GM21825 (cell line): ENCODE data around the gene HSD3B7.
A peak's percentile ranks its signal among the peaks of the same experiment; 100 is the strongest.
"Not testable (repeated sequence)": the region's sequence is repeated elsewhere in the genome, so short reads cannot be mapped to it uniquely, and the experiment has no call there.

Source experiments
- ATAC-seq: cut with Tn5 transposase; IDR thresholded peaks from one replicate; pipeline ENCODE4 v1.9.1; 2021; ENCODE audit warnings: mild to moderate bottlenecking, moderate library complexity; ENCODE audit not compliant: unreplicated experiment

HSD3B7 gene

GRCh38 chr16:30984669-30985400, at the start of gene HSD3B7:
Gene HSD3B7 (plus strand): TSS chr16:30985207. CDS start chr16:30985659, 452 bp downstream.
- no peak for ATAC-seq

DNA sequence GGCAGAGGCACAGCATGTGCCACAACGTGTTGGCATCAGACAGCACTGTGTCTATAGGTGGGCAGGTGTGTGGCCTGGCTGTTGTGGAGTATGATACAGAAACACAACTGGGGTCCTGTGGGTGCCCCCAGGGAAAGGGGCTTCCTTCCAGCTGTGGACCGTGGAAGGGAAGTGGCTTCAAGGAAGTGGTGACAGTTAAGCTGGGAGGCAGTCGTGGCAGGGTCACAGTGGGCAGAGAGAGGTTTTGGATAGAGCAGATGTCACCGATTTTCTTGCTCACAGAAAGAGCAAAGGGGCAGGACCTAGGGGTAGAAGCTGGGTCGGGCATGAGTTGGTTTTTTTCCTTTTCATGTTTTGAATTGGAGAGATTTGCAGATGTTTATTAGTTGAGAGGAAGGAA, 47.3 kb upstream of the HSD3B7 start:
- no peak for ATAC-seq

DNA sequence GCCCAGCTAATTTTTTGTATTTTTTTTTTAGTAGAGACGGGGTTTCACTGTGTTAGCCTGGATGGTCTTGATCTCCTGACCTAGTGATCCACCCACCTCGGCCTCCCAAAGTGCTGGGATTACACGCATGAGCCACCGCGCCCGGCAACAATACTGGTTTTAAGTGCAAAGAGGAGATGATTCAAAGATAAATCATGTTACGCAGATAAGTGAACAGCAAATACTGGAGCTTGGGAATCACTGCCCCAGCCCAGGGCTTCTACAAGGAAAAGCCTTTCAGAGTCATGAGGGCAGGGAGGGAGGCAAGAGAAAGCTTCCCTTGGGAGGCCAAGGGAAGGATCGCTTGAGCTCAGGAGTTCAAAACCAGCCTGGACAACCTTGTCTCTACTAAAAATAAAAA, 45.4 kb upstream of the HSD3B7 start:
- not testable (repeated sequence) for ATAC-seq

DNA sequence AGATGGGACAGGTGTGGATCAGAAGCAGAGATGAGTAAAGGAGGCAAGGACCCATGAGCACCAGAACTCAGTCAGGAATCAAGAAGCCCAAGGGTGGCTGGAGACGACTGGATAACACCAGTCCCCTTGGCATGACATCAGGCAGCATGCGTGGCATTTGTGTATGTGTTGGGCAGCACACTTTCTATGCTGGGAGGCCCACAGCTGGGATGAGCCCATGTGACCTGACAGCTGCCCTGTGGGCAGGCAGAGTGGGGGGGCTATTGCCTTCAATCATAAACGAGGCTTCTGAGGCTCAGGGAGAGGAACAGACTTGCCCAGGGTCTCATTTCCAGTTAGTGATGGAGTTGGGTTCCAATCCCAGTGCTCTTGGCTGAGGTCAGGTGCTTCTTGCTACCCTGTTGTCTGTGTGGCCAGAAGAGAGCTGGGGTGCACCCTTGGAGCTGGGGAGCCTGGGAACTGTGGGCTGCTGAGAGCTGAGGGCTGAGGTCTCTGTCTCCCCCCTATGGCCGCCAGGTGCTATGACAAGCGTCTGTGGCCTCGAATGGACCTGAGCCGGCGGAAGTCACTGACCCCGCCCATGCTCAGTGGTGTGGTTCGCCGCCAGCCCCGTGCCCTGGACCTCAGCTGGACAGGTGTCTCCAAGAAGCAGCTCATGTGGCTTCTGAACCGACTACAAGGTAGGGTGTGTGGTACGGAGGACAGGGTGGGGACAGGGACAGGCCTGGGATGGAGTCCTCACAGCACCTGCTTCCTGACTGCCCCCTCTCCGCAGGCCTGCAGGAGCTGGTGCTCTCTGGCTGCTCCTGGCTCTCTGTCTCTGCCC, 43.2 kb upstream of the HSD3B7 start:
- ATAC-seq, result peak; percentile 78

GRCh38 chr16:30942426-30942806, 42.6 kb upstream of the HSD3B7 start:
- no peak for ATAC-seq

- no peak for ATAC-seq
Measured at GRCh38 chr16:30944352-30944751, 40.7 kb upstream of the HSD3B7 start.

GRCh38 chr16:30946671-30947540, 38.1 kb upstream of the HSD3B7 start:
- ATAC-seq, result no peak

GRCh38 chr16:30947541-30947858, 37.5 kb upstream of the HSD3B7 start:
- ATAC-seq, result no peak

- ATAC-seq, result no peak
Measured at GRCh38 chr16:30947859-30948666, 36.9 kb upstream of the HSD3B7 start.

DNA sequence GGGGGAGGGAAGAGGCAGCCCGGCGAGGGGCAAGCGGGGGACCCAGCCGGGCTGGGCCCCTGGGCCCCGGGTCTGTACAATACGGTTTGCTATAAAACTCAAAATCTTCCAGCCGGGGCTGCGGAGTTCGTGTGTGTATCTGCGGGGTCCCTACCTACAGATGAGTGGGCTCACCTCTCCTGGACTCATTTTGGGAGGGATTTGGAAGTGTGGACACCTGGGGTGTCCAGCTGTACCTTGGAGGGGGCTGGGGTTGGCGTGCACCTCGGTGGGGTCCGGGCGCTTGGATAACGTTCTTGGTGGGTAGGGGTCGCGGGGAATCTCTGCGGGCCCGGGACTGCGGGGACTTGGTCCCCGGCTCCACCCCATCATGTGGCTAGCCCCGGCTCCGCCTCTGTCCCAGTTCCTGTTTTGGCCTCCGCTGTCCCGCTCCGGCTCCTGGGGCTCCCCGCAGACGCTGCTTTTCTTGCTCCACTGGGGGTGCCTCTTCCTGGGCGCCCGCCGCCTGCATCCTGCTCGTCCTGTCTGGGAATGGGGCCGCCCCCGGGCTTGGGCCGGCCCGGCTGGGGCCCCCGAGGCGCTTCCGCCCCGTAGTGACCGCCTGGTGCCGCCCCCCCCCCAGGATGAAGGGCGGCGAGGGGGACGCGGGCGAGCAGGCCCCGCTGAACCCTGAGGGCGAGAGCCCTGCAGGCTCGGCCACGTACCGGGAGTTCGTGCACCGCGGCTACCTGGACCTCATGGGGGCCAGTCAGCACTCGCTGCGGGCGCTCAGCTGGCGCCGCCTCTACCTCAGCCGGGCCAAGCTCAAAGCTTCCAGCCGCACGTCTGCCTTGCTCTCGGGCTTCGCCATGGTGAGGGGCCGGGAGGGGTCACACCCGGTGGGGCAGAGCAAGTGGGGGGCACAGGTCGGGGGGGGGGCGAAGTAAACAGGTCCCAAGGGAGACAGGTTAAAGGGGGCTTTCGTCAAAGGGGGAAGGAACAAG, 36.0 kb upstream of the HSD3B7 start, which contains the start of gene ORAI3:
Gene ORAI3, plus strand, starts transcription at position 402 of the 983 bp plus-strand sequence. Its CDS starts 222 bp downstream, at position 624.
- peak; percentile 55 for ATAC-seq

- peak; percentile 52 for ATAC-seq
Measured at GRCh38 chr16:30949650-30950515, 35.1 kb upstream of the HSD3B7 start.

DNA sequence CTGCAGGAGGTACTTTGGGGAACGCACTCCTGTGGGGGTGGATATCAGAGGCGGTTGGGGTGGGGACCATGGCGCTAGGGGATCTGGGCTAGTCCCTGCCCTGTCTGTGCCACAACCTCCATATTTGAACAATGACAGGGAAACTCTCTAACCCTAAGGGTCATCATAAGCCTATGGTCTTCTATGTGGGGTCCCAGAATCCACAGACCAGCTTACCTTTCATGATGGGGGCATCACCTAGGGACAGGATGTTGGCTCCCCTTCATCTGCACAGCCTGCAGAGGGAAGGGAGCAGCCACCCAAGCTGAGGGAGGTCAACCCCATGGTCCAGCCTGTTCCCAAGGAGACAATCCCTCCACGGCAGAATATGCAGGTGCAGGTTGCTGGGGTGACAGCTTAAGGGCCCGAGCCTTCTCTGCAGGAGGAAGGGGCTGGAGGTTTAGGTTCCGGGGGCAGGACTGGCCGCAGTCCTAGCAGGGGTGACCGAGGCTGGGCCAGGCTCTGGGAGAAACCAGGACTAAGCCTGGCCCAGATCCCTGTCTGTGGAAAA, 34.4 kb upstream of the HSD3B7 start:
- ATAC-seq, result no peak

GRCh38 chr16:30951193-30951592, 33.8 kb upstream of the HSD3B7 start:
- ATAC-seq, result no peak

DNA sequence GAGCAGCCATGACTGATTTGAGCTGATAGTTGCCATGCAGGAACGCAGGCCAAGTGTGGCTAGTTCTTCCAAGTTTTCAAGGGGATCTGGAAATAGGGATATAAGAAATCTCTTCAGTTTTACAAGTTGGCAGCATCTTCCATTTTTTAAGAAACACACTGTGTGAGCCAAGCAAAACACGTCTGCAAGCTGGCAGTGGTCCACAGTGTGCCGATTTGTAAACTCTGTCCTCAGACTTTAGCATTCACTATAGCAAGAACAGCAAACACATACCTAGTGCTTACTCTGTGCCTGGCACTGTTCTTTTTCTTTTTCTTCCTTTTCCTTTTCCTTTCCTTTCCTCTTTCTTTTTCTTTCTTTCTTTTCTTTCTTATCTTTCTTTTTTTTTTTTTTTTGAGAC, 33.3 kb upstream of the HSD3B7 start:
- no peak for ATAC-seq

GRCh38 chr16:30953111-30953510, 31.9 kb upstream of the HSD3B7 start:
- no peak for ATAC-seq

DNA sequence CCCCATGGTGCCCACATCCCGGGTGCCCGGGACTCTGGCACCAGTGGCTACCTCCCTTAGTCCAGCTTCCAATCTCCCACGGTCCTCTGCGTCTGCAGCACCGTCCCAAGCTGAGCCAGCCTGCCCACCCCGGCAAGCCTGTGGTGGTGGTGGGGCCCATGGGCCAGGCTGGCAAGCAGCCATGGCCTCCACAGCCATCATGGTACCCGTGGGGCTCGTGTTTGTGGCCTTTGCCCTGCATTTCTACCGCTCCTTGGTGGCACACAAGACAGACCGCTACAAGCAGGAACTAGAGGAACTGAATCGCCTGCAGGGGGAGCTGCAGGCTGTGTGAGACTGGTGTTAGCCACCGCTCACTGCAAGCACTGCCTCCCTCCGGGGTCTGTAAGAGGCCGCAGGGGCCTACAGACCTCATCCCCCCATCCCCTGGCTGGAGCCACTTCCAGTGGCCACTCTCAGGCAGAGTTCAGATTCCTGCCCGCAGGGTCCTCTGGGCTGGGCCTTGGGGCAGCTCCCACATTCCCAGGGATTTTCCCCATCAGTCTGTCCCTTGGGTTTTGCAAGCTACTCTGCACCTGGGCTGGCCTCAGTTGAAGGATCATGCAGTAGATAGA, 31.4 kb upstream of the HSD3B7 start:
- ATAC-seq, result no peak

GRCh38 chr16:30954993-30955392, 30.0 kb upstream of the HSD3B7 start:
- no peak for ATAC-seq
